Superior temporal gyrus (tissue), 1 donor: ENCODE measurements around the gene ATP10A.
"Not testable (repeated sequence)": the region's sequence is repeated elsewhere in the genome, so short reads cannot be mapped to it uniquely, and the experiment has no call there.

Source experiments
- DNase-seq: peaks from one replicate; pipeline ENCODE4 v3.0.0-alpha.2; 2016; ENCODE audit errors: extremely low spot score

The ATP10A gene

DNA sequence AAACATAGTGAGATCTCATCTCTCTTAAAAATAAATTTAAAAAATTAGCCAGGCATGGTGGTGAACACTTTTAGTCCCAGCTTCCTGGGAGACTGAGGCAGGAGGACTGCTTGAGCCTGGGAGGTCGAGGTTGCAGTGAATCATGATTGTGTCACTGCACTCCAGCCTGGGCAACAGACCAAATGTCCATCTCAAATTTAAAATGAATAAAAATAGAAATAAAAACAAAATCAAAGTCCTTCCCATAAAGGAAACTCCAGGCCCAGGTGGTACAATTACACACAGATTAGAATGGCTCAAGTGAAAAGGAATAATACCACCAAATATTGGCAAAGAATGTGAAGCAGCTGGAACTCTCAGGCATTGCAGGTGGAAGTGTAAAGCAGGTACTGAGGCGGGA is 19.3 kb upstream of the ATP10A start:
- DNase-seq, result no peak

- DNase-seq, result not testable (repeated sequence)
These were observed 17.8 kb upstream of the ATP10A start for GRCh38 chr15:25880877-25881276.

- no peak for DNase-seq
These were observed 17.3 kb upstream of the ATP10A start for GRCh38 chr15:25880411-25880810.

DNA sequence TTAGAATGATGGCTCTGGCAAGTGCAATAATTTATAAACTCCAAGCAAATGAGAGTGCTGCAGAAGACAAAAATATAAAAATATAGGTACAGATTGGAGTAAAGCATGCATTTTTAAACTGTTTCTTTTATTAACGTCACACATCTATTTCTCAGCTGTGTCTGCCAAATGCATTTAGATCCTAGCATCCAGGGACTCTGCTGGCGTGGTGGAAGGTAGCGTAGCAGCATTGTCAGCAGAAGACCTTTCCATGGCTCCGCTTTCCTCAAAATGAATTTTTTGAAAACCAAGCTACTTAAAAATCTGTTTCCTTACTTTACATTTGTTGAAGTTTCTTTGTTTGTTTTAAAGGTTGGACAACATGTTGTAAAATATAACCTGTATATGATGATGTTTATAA is 16.3 kb upstream of the ATP10A start:
- DNase-seq, result no peak

DNA sequence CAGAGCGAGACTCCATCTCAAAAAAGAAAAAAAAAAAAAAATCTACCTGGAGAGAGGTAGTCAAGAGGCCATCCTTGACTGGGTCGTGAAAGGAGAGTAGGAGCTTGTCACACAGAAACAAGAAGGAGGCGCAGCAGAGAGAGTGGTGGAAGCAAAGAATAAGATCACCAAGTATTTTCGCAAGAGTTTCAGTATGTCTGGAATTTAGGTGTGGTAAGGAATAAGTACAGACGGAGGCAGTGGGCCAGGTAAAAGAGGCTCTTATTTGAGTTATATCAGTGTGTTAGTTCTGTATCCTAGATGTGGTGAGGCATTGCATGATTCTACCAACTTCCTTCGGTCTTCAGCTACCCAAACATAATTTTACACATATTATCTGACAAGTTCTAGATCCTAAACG is 14.6 kb upstream of the ATP10A start:
- DNase-seq, result no peak

GRCh38 chr15:25876231-25877140 is 13.4 kb upstream of the ATP10A start:
- DNase-seq, result no peak

- DNase-seq, result no peak
These were observed 12.4 kb upstream of the ATP10A start for GRCh38 chr15:25875566-25875965.

GRCh38 chr15:25874379-25874778 is 11.3 kb upstream of the ATP10A start:
- DNase-seq, result no peak

DNA sequence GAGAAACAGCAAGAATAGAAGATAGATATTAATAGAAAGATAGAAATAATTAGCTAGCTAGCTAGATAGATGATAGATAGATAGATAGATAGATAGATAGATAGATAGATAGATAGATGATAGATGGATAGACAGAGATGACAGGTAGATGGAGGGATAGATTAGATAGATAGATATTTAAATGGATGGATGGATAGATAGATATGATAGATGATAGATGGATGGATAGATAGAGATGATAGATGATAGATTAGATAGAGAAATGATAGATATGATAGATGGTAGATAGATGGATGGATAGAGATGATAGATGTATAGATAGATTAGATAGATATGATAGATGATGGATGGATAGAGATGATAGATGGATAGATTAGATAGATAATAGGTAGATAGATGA is 8.3 kb upstream of the ATP10A start:
- no peak for DNase-seq

DNA sequence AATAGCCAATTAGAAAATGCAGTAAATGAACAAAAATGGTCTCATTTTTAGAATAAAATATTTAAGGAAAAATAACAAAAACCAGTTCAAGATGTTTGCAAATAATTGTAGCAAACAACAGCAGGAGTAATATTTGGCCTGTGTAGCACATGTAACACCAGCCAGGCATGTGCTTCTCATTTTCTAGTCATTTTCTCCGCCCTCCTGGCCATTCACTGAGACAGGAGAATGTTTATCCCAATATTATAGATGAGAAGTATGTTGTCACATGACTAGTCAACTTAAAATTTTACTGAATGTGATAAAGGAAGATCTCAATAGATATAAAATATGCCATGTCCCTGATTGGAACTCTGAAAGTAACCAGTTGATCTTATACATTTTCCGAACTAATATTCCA is 7.8 kb upstream of the ATP10A start:
- no peak for DNase-seq

DNA sequence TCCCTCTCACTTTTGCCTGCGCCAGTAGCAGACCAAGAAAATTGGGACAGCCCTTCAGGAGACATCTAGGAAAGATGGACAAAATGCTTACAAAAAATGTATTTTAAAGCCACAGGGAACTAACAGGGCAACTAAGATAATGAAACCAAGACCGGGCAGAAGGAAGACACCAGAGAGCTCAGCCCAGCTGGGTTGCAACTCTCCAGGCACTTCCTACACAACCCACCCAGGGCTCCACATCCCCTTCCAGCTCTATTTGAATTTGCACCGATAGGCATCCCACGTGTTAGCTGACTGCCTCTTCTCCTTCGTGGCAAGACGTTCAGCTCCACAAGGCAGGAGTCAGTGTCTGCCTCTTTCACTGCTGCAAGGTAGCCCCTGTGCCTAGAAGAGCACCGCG is 6.6 kb upstream of the ATP10A start:
- no peak for DNase-seq

- no peak for DNase-seq
These were observed 3.7 kb upstream of the ATP10A start for GRCh38 chr15:25866874-25867273.

DNA sequence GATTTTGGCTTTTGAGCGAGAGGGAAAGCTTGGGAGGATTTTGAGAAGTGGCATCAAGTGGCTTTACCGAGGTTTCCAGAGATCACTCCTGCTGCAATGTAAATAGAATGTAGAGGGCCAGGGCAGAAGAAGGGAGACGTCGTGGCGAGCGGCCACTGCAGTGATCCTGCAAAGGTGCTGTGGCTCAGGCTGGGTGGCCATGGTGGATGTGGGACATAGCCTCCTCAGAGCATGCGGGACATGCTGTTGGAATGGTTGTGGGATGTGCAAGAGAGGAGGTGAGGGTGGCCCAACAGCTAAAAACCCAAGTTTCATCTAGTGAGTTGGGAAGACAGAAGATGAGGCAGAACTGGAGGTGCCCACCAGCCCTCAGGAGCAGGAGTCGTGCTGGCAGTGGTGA is 3.1 kb upstream of the ATP10A start:
- no peak for DNase-seq

- DNase-seq, result no peak
These were observed 1.8 kb upstream of the ATP10A start for GRCh38 chr15:25864966-25865365.

DNA sequence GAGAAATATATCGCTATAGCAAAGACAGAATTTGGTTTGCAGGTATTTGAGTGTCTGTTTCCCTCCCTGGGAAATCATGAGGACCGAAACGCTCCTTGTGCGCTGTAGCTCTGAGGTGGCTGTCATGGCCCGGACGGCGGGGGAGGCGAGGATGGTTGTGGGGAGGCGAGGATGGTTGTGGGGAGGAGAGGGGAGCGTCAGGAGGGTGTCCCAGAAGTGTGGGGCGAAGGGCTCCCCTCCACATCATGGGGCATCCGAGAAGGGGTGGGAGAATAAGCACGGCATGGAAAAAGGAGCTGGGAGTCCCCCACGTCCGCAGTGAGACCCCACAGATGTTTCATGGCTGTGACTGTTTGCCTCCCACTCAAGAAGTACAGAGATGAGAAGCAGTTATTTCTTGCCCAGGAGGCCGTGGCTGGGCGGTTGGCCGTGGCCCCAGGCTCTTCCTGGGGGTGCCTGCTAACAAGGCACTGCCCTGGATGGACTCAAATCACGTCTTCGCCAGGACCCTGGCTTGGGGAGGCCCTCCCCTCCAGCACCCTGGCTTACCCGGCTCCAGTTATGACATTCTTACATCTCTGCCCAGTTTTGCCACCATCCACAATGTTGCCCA is 947 bp upstream of the ATP10A start:
- DNase-seq, result no peak

DNA sequence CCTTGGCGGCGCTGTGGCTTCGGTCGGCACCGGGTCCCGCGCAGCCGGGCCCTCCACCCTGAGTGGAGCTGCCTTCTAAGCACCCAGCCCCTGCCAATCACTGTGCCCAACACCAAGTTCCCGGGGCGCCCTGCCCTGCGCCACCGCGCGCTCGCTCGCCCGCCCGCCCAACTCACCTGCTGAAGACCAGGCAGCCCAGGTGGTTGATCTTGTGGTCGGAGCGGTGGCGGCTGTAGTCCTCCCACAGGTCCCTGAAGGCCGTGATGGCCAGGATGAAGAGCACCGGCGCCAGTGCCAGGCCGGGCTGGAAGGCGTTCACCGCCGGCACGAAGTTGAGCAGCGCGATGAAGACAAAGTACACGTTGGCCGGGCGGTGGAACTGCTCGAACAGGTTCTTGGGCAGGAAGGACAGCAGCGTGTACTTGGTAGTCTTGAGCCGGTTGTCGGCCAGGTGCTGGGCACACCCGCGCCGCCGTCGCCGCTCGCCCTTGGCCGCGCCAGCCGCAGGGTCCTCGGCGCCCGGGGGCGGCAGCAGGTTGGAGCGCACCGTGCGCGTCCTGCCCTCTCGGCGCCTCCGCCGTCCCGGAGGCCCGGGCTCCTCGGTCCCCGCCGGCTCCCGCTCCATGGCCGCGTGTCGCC is 536 bp downstream of the ATP10A start:
- no peak for DNase-seq

DNA sequence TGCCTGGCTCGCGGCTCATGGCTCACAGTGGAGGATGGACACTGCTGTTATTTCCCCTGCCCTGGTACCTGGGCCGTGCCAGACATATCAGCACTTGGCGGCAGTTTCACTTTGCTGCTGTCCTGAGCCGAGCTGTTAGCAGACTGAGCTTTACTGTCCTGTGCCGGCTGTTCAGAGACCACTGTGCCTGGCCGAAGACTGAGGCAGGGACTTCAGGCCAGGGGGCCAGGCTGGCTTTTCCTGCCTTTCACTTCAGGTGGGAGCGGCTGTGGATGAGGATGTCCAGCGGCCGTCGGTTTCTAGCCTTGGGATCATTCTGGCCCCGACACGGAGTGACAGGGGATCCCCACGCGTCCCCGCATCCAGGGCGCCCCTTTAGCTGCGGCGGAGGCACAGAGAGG is 1.1 kb downstream of the ATP10A start:
- no peak for DNase-seq

DNA sequence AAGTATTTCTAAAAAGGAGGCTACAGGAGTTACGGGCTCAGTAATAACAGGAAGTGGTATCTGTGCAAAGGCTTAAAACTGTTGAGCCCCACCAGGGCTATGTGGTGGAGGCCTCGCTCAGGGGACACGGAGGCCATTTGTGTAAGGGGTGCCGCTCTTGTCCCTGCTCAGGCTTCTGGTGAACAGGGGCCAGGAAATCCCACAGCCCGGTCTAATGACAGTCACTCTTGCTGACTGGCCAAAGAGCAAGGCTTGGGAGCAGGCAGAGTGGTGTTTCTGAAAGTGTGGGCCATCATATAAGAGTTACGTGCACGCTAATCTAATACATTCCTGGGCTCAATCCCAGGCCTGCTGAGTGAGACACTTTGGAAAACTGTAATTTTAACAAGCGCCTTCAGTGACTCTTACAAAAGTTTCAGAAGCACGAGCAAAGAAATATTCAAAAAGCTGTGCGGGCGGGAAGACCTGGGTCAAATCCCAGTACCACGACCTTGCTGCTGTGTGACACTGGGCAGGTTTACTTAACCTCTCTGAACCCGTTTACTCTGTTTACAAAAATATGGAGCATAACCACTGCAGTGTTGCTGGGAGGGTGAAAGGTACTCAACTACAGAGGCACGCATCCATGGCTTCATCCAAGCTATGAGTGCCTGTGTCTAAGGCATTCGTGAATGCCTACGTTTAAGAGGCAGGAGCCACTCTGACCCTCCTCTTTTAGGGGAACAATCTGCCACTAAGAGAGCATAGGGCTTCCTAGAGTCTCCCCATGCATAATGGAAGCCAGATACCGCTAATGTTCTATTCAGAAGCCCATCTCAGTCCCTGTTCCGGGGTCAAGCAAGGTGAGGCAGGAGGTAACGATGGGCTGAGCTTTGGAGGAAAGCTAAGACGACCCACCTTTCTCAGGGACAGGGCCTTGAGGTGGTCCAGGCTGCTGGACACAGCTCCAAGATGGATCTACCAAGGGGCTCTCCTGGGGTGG is 2.0 kb downstream of the ATP10A start:
- no peak for DNase-seq

GRCh38 chr15:25859838-25860645 is 3.1 kb downstream of the ATP10A start:
- DNase-seq, result no peak

GRCh38 chr15:25858952-25859760 is 4.0 kb downstream of the ATP10A start:
- DNase-seq, result no peak
